Measurements from ENCODE around the gene CD300H.

DNA sequence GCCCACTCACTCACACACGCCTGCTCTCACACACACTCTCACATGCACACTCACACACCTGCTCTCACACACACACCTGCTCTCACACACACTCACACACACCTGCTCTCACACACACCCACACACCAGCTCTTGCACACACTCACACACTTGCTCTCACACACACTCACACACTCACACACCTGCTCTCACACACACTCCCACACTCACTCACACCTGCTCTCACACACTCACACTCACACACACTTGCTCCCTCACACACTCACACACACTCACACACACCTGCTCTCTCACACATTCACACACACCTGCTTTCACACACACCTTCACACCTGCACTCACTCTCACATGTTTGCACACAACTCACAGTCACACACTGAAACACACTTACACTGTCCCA is 4.0 kb downstream of the CD300H start:
- no peak for TF ChIP-seq EZH2 (IDR thresholded peaks at IDR 0.05)
- TF ChIP-seq, protein P1, sequence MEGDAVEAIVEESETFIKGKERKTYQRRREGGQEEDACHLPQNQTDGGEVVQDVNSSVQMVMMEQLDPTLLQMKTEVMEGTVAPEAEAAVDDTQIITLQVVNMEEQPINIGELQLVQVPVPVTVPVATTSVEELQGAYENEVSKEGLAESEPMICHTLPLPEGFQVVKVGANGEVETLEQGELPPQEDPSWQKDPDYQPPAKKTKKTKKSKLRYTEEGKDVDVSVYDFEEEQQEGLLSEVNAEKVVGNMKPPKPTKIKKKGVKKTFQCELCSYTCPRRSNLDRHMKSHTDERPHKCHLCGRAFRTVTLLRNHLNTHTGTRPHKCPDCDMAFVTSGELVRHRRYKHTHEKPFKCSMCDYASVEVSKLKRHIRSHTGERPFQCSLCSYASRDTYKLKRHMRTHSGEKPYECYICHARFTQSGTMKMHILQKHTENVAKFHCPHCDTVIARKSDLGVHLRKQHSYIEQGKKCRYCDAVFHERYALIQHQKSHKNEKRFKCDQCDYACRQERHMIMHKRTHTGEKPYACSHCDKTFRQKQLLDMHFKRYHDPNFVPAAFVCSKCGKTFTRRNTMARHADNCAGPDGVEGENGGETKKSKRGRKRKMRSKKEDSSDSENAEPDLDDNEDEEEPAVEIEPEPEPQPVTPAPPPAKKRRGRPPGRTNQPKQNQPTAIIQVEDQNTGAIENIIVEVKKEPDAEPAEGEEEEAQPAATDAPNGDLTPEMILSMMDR (IDR thresholded peaks at IDR 0.05): no peak

Measured in neural progenitor cell (in vitro differentiated cells).